HL-60 (cell line): ENCODE data around the gene NFATC1.

Source experiments
- POLR2AphosphoS5 ChIP-seq: IDR thresholded peaks from 2 replicates; pipeline ENCODE4 v1.6.1; 2012; ENCODE audit warnings: low read depth
- REST ChIP-seq: IDR thresholded peaks from 2 replicates; pipeline ENCODE4 v1.6.1; 2012; ENCODE audit warnings: low read depth; ENCODE audit not compliant: insufficient replicate concordance
- TF ChIP-seq, protein P1 (sequence below): IDR thresholded peaks from one replicate; pipeline ENCODE4 v1.5.1; 2011; ENCODE audit warnings: low read length, control low read depth, inconsistent platforms; ENCODE audit not compliant: insufficient read depth

DNA sequence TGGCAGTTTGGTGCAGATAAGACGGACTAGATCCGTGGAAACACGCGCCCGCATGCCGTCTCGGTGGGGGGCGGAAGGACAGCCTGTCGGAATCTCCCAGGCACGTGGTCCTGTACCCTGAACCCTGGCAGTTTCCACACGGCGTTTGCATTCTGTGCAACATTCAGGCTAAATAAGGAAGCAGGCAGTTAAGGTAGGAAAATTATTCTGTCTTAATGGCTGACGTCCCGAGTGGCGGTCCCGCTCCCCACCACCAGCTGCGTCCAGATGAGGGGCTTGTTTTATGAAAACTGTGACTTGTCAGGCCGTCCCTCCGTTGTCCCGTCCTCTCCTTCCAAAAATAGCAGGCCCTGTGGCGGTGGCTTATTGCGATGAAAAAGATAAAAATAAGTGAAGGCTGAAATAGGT, 120.2 kb downstream of the NFATC1 start:
- TF ChIP-seq, protein P1, sequence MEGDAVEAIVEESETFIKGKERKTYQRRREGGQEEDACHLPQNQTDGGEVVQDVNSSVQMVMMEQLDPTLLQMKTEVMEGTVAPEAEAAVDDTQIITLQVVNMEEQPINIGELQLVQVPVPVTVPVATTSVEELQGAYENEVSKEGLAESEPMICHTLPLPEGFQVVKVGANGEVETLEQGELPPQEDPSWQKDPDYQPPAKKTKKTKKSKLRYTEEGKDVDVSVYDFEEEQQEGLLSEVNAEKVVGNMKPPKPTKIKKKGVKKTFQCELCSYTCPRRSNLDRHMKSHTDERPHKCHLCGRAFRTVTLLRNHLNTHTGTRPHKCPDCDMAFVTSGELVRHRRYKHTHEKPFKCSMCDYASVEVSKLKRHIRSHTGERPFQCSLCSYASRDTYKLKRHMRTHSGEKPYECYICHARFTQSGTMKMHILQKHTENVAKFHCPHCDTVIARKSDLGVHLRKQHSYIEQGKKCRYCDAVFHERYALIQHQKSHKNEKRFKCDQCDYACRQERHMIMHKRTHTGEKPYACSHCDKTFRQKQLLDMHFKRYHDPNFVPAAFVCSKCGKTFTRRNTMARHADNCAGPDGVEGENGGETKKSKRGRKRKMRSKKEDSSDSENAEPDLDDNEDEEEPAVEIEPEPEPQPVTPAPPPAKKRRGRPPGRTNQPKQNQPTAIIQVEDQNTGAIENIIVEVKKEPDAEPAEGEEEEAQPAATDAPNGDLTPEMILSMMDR: no peak
- no peak for TF ChIP-seq POLR2AphosphoS5
- no peak for TF ChIP-seq REST
